Fibroblast of pulmonary artery (primary cell): ENCODE measurements around the gene ZNF331.

Experiments
- DNase-seq: peaks from one replicate; pipeline ENCODE4 v3.0.0-alpha.2; 2010; ENCODE audit warnings: low read depth
- H3K4me3 ChIP-seq: replicated peaks from 2 replicates; pipeline ENCODE4 v1.5.1; 2011; ENCODE audit warnings: low read depth, mild to moderate bottlenecking, control low read depth, low read length, moderate library complexity
- CTCF ChIP-seq: IDR thresholded peaks from 2 replicates; pipeline ENCODE4 v1.5.1; 2011; ENCODE audit warnings: mild to moderate bottlenecking, control low read depth, low read length, inconsistent platforms; ENCODE audit errors: missing control alignments

The ZNF331 gene

GRCh38 chr19:53586277-53586691, 48.3 kb downstream of the ZNF331 start:
- no peak for TF ChIP-seq CTCF
- DNase-seq: no peak
- no peak overlapping the region for H3K4me3 ChIP-seq

- TF ChIP-seq CTCF: no peak
- no peak for DNase-seq
- H3K4me3 ChIP-seq: no peak overlapping the region
Measured at GRCh38 chr19:53594811-53595509, 57.0 kb downstream of the ZNF331 start.

- H3K4me3 ChIP-seq: no peak overlapping the region
- DNase-seq: no peak
- no peak for TF ChIP-seq CTCF
Measured at GRCh38 chr19:53595510-53595867, 57.5 kb downstream of the ZNF331 start.

DNA sequence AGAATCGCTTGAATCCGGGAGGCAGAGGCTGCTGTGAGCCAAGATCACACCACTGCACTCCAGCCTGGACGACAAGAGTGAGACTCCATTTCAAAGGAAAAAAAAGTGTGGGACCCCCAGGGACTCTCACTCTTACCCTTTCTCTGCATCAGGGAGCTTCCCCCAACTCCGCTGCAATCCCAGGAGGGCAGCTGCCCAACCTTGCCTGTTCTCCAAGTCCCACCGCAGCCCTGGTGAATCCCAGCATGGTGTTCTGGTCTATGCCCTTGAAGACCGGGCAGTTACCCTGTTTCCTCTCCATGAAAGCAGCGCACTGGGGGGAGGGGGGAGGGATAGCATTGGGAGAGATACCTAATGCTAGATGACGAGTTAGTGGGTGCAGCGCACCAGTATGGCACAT, 58.1 kb downstream of the ZNF331 start:
- no peak for DNase-seq
- TF ChIP-seq CTCF: no peak
- H3K4me3 ChIP-seq: no peak overlapping the region

DNA sequence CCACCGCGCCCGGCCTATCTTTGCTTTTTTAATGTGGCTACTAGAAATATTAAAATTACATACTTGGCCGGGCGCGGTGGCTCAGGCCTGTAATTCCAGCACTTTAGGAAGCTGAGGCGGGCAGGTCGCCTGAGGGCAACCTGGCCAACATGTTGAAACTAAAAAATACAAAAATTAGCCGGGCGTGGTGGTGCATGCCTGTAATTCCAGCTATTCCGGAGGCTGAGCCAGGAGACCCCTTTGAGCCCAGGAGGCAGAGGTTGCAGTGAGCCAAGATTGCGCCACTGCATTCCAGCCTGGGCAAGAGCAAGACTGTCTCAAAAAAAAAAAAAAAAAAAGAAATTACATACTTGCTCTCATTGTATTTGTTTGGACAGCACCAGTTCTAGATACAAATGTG, 59.1 kb downstream of the ZNF331 start:
- no peak overlapping the region for H3K4me3 ChIP-seq
- TF ChIP-seq CTCF: no peak
- no peak for DNase-seq

- TF ChIP-seq CTCF: no peak
- no peak overlapping the region for H3K4me3 ChIP-seq
- no peak for DNase-seq
Measured at GRCh38 chr19:53598361-53598760, 60.4 kb downstream of the ZNF331 start.

DNA sequence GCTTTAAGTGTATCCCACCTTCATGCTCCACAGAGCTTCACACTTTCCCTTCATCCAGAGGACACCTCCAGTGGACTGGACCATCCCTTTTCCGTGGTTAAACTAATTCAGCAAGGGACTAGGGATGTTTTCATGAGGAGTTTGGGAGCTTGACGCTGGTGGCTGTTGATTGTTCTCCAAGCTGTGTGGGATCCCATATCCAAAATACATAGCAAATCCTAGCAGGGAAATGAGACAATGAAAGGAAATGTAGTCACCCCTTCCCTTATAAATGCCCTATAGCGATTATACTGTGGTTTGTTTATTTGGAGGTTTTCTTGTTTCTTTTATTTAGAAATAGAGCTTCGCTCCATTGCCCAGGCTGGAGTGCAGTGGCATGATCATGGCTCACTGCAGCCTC, 62.3 kb downstream of the ZNF331 start:
- TF ChIP-seq CTCF: no peak
- H3K4me3 ChIP-seq: no peak overlapping the region
- DNase-seq: no peak
